Suprapubic skin (tissue), 4 donors: Measurements from ENCODE around the gene PLOD1. TPM values are rescaled to one million over a fixed set of nuclear protein-coding genes. Genes with fewer than 3 reads are reported as not detected.
A peak's percentile ranks its signal among the peaks of the same experiment; 100 is the strongest.

ENCODE experiments used
- DNase-seq, 2 donors: peaks; one replicate each; pipeline ENCODE4 v3.0.0-alpha.2; 2019; ENCODE audit warnings: low spot score in 2 of 2
- H3K27ac ChIP-seq: fragments of 200-600 bp; sonication (generic); one replicate; pipeline ENCODE4 v1.5.1; 2019
- H3K27me3 ChIP-seq: fragments of 200-600 bp; sonication (generic); one replicate; pipeline ENCODE4 v1.5.1; 2019
- H3K36me3 ChIP-seq: fragments of 200-600 bp; sonication (generic); one replicate; pipeline ENCODE4 v1.5.1; 2019
- H3K4me1 ChIP-seq: fragments of 200-600 bp; sonication (generic); one replicate; pipeline ENCODE4 v1.5.1; 2019
- H3K4me3 ChIP-seq: fragments of 200-600 bp; sonication (generic); one replicate; pipeline ENCODE4 v1.5.1; 2019; ENCODE audit warnings: mild to moderate bottlenecking
- H3K9me3 ChIP-seq: fragments of 200-600 bp; sonication (generic); one replicate; pipeline ENCODE4 v1.5.1; 2019
- CTCF ChIP-seq, 2 donors: fragments of 200-600 bp in 1 of 2; fragments of 450-650 bp in 1 of 2; sonication (generic) in 1 of 2; IDR thresholded peaks; one replicate each; pipeline ENCODE4 v1.5.1; 2016 to 2019; ENCODE audit warnings: antibody characterized with exemption in 2 of 2, mild to moderate bottlenecking in 1 of 2, moderate library complexity in 1 of 2
- EP300 ChIP-seq: sonication (generic); formaldehyde crosslinking; IDR thresholded peaks from one replicate; pipeline ENCODE4 v1.6.1; 2017; ENCODE audit warnings: antibody characterized with exemption
- POLR2A ChIP-seq, 2 donors: fragments of 450-650 bp; IDR thresholded peaks; one replicate each; pipeline ENCODE4 v1.6.1; 2017; ENCODE audit warnings: antibody characterized with exemption in 2 of 2, mild to moderate bottlenecking in 2 of 2, moderate library complexity in 2 of 2
- POLR2AphosphoS5 ChIP-seq, 3 donors: sonication (generic); formaldehyde crosslinking; IDR thresholded peaks; one replicate each; pipeline ENCODE4 v1.6.1; 2017; ENCODE audit warnings: antibody characterized with exemption in 3 of 3
- WGBS: methylation state at CpG from one replicate; pipeline ENCODE4 v1.1.5; 2018; 5-methylcytosine and 5-hydroxymethylcytosine counted together
- total RNA-seq, 4 donors: library from RNA; depleted of rRNA; stranded (reverse); fragments of >200 nt; gene quantifications; one replicate each; pipeline ENCODE4 v1.1.0, GENCODE V29; 2016

Gene PLOD1
- total RNA-seq, 4 donors from 2014 or later = 26.7 to 47.6 (median 37.7) TPM

DNA sequence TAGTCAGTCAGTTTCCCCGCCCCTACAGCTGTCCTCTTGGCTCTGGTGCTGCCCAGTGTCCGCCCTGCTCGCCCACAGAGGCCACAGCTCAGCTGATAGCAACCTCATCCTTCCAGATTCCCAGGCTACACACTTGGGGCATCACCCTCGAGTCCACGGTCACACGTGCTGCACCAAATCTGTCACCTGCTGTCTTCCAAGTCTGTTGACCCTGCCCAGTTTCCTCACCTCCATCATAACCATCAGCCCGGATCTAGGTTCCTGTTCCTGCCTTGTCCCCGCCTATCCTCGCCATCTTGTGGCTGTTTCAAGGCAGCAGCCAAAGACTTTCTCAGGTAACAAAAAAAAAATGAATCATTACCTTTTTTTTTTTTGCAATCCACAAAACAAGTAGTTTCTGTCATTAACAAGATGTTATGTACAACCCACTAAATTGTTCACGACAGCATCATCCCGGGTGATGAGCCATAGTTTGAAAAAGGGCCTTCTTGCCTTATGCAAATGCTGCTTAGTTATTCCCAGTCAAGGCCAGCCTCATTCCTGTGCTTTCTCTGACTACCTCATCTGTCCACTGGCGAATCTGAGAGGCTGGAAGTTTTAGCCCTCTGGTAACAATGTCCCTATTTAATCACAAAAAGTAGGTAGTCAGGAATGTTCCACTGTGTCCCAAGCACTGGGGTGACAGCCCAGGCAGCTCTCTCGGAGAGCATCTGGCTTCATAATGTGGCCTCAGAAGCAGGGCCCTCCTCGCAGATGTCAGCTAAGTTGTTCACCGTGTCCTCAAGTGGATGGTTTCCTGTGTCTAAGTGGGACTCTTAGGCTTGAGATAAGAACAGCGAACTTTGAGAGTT is 79.8 kb downstream of the PLOD1 start:
- peak overlapping the region; percentile 20 for H3K27ac ChIP-seq

DNA sequence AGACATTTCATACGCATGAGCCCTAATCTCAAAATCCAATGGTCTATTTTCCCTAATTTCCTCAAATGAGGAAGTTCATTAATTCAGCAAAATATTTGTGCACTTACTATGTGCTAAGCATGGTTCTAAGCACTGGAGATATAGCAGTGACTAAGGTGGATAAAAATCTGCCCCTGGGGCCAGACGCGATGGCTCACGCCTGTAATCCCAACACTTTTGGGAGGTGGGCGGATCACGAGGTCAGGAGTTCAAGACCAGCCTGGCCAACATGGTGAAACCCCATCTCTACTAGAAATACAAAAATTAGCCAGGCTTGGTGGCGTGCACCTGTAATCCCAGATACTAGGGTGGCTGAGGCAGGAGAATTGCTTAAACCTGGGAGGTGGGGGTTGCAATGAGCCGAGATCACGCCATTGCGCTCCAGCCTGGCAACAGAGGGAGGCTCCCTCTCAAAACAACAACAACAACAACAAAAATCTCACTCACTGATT is 80.5 kb downstream of the PLOD1 start:
- Histone ChIP-seq H3K4me3 (no peak overlapping the region), H3K9me3 (no peaks in the 10 kb centered on the region), H3K36me3 (peaks cover 29% of the 10 kb centered on the region), H3K27me3 (no peaks in the 10 kb centered on the region), H3K27ac (no peak overlapping the region), H3K4me1 (peaks cover 5% of the 10 kb centered on the region)
- TF ChIP-seq CTCF (IDR thresholded peaks at IDR 0.05) = no peak
- TF ChIP-seq POLR2AphosphoS5 (IDR thresholded peaks at IDR 0.05) = no peak
- no peak for TF ChIP-seq POLR2A (IDR thresholded peaks at IDR 0.05)
- no peak for TF ChIP-seq EP300
- WGBS = 84% methylated on average over 10 of the region's 10 CpGs
- no peak for DNase-seq

More for the DNA sequence above, 79.8 kb downstream of the PLOD1 start:
- Histone ChIP-seq H3K27me3 (no peaks in the 10 kb centered on the region), H3K36me3 (peaks cover 35% of the 10 kb centered on the region), H3K9me3 (no peaks in the 10 kb centered on the region), H3K4me1 (no peaks in the 10 kb centered on the region), H3K4me3 (no peak overlapping the region)
- no peak for TF ChIP-seq POLR2AphosphoS5 (IDR thresholded peaks at IDR 0.05)
- TF ChIP-seq EP300 = no peak
- no peak for TF ChIP-seq CTCF (IDR thresholded peaks at IDR 0.05)
- TF ChIP-seq POLR2A (IDR thresholded peaks at IDR 0.05) = no peak
- no peak for DNase-seq
- WGBS = 73% methylated on average over 16 of the region's 16 CpGs

DNA sequence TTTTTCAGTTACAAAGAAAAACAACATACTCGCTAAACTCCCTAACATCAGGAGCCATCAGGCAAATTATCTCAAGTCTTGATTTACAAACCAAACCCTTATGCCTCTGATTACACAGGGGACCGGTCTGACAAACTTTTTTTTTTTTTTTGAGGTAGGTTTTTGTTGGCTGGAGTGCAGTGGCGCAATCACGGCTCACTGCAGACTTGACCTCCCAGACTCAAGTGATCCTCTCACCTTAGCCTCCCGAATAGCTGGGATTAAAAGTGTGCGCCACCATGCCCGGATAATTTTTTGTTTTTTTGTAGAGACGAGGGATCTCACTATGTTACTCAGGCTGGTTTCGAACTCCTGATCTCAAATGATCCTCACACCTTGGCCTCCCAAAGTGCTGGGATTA is 81.0 kb downstream of the PLOD1 start:
- Histone ChIP-seq H3K27me3 (no peaks in the 10 kb centered on the region), H3K27ac (no peak overlapping the region), H3K4me1 (peaks cover 9% of the 10 kb centered on the region), H3K9me3 (no peaks in the 10 kb centered on the region), H3K4me3 (no peak overlapping the region), H3K36me3 (peaks cover 24% of the 10 kb centered on the region)
- DNase-seq = no peak
- WGBS = 81% methylated on average over 9 of the region's 9 CpGs
- TF ChIP-seq POLR2A (IDR thresholded peaks at IDR 0.05) (no peak), CTCF (IDR thresholded peaks at IDR 0.05) (no peak), EP300 (no peak), POLR2AphosphoS5 (IDR thresholded peaks at IDR 0.05) (no peak)

DNA sequence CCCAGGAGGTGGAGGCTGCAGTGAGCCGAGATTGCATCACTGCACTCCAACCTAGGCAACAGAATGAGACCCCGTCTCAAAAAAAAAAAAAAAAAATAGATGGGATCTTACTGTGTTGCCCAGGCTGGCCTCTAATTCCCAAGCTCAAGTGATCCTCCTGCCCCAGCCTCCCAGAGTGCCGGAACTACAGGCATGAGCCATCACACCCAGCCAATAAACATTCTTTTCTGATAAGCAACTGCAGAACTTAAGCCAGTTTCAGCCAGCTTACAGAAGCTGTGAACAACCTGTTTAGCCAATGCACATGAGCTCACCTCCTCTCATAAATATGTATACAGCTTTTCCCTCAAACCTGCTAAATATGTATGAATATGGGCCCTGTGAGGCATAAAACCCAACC is 81.7 kb downstream of the PLOD1 start:
- Histone ChIP-seq H3K4me1 (peaks cover 12% of the 10 kb centered on the region), H3K27ac (no peak overlapping the region), H3K4me3 (no peak overlapping the region), H3K9me3 (no peaks in the 10 kb centered on the region), H3K27me3 (no peaks in the 10 kb centered on the region), H3K36me3 (peaks cover 17% of the 10 kb centered on the region)
- 92% methylated on average over 3 of the region's 3 CpGs for WGBS
- DNase-seq = no peak
- TF ChIP-seq POLR2AphosphoS5 (IDR thresholded peaks at IDR 0.05) (no peak), EP300 (no peak), POLR2A (IDR thresholded peaks at IDR 0.05) (no peak), CTCF (IDR thresholded peaks at IDR 0.05) (no peak)

DNA sequence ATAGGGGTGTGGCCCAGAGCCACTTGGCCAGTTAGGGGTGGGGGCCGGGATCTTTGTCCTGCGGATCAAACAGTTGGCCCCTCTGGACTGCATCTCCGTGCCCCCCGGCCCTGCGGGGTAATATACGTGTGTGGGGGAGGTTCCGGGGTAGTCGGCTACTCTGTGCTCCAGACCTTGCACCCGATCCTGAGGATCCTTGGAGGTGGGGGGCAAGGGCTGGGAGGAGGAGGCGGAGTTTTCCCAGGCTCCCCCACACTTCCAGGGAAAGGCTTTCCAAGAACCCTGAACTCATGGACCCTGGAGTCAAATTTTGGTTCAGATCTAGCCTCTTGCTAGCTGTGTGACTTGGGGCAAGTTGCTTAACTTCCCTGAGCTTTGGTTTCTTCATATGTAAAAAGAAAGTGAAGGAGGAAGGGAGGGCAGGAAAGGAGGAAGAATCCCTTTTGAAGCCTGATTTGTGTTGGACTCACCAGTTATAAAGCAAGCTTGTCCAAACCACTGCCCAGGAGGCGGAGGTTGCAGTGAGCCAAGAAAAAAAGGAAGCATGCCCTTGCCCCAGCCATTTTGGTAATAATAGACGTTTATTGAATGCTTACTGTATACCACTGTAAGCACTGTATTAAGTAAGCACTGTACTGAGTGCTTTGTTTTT is 85.5 kb downstream of the PLOD1 start:
- TF ChIP-seq EP300 (no peak), POLR2AphosphoS5 (IDR thresholded peaks at IDR 0.05) (no peak), CTCF (IDR thresholded peaks at IDR 0.05) (no peak), POLR2A (IDR thresholded peaks at IDR 0.05) (no peak)
- no peaks in the 10 kb centered on the region for H3K9me3 ChIP-seq
- H3K4me1 ChIP-seq = peaks cover 12% of the 10 kb centered on the region
- no peak for DNase-seq
- H3K36me3 ChIP-seq = peaks cover 28% of the 10 kb centered on the region
- 8% methylated on average over 12 of the region's 12 CpGs for WGBS
- no peaks in the 10 kb centered on the region for H3K27me3 ChIP-seq
- H3K27ac ChIP-seq = peak overlapping the region; percentile 77
- H3K4me3 ChIP-seq = peak overlapping the region; percentile 88
